NCI-H1930 (cell line): Measurements from ENCODE around the gene MBD3L2.
"Not testable (repeated sequence)": the region's sequence is repeated elsewhere in the genome, so short reads cannot be mapped to it uniquely, and the experiment has no call there.

Source experiments
- DNase-seq, 2 experiments: peaks; one replicate each; lab custom pipeline; 2025; lab: John Stamatoyannopoulos, UW

Gene MBD3L2

DNA sequence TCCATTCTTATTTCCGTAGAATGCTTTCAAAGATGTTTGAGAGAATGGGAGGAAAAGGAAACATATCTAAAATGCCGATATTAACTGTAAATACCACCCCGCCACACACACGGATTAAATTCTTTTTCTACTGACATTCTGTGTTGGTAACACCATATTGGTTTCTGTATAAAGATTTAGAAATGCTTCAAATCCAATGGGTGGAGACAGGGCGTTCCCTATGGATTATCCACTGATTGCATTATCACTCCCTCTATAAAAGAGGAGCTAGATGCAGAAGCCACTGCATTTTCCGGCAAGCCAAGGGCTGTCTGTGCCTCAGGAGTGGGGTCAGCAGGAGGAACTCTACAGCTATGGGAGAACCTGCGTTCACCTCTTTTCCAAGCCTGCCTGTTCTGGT is at the start of gene MBD3L2:
TSS of gene MBD3L2 (plus strand) at position 301 of the 400 bp plus-strand sequence. CDS start at position 354, 53 bp downstream.
- DNase-seq = not testable (repeated sequence)

DNA sequence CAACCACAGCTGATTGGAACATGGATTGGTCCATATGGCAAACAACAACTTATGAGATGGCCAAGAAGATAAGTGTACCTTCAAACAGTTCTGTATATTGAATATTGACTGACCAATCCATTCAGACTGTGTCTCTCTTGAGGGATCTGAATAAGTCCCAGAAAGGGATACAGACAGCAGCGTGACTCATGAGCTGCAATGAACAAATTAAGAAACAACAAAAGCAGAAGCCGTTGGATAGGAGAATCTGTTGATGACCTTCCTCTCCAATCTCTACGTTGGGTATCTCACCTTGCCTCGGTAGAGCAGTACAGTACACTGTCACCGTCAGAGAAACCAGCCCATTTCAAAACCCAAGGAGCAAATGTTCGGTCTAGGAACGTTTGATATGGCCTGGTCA is 49.2 kb upstream of the MBD3L2 start:
- no peak for DNase-seq

DNA sequence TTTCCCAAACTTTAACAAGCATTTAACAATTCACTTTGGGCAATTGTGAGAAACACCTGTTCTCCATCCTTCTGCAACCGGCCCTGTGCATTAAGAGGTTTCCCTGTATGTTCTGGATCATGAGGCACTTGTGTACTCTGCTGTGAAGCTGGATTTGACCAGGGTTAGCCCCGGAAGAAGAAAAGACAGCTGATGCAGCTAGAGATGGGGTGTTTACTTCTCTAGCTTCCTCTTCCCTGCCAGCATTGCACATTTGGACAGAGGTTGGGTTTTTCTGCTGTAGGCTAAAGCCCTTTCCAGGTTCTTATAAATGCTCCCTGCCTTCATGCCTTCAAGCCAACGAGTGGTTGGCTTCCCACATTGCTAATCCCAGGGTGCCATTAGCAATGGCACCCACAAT is 48.8 kb upstream of the MBD3L2 start:
- no peak for DNase-seq

DNA sequence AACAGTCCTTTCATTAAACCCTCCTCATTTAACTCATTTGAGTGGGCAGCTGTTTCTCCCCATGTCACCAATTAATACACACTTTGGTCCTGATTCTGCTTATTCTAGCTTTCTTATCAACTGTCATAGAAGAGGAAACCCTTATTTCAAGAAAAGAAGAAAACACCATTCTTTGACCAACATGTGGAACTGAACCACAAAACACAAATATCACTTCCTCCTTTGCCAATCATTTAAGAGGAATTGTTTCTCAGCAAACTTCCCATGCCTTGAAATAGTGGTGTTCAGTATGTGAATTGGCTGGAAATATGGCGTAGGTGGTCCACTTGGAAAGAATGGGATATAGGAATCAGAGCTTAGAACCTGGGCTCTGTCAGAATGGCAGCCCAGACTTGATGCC is 48.3 kb upstream of the MBD3L2 start:
- DNase-seq = no peak

DNA sequence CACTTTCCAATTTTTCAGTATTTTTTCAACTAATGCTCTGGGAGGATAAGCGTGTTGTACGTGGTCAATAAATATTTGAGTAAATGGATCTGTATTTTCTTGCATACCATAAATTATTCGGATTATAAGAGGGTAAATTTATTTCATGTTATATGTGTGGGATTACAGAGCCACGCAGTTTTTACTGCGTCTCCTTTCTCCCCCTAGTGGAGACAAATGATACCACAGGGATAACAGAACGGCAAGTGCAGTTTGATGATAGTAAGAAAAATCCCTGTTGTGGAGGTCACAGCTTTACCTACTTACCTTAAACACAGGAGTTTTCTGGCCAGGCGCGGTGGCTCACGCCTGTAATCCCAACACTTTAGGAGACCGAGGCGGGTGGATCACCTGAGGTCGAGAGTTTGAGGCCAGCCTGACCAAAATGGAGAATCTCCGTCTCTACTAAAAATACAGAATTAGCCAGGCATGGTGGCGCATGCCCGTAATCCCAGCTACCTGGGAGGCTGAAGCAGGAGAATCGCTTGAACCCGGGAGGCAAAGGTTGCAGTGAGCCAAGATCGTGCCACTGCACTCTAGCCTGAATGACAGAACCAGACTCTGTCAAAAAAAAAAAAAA is 44.7 kb upstream of the MBD3L2 start:
- DNase-seq = peak in 1 of 2 experiments; percentile 24

DNA sequence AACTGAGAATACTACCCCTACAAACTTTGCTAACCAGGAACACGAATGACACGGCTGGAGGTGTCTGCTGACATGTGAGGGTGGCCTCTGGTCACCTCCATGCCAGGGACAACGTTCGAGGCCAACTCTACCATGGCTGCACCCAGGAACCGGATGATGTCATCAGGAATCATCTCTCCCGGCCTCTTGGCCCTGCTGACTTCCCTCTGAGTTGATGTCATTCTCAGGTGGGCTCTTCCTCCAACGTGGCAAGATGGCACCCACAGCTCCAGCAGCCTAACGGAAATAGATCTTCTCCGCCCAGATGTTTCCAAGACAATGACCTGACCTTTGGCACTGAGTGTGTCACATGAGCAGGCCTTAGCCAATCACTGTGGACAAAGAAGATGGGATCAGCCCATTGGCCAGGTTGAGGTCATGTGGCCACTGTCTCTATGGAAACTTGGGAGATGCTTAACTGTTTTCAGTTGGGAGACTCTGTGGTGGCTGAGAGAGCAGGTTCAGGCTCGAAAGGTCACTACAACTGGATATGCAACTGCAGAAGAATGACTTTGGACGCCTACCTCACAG is 42.9 kb upstream of the MBD3L2 start:
- DNase-seq = no peak

DNA sequence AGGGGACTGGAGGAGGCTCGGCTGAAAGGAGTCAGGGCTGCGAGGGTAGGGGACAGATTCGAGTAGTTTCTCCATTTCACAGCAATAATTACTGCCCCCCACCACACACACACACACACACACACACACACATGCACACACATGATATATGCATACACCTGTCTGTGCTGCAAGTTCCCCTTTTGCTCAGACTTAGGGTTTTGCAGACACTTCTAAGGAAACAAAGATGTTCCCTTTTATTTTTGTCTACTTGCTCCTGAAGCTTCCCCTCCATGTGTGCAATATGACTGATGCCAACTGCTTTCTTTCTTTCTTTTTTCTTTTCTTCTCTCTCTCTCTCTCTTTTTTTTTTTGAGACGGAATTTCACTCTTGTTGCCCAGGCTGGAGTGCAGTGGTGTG is 41.3 kb upstream of the MBD3L2 start:
- no peak for DNase-seq

DNA sequence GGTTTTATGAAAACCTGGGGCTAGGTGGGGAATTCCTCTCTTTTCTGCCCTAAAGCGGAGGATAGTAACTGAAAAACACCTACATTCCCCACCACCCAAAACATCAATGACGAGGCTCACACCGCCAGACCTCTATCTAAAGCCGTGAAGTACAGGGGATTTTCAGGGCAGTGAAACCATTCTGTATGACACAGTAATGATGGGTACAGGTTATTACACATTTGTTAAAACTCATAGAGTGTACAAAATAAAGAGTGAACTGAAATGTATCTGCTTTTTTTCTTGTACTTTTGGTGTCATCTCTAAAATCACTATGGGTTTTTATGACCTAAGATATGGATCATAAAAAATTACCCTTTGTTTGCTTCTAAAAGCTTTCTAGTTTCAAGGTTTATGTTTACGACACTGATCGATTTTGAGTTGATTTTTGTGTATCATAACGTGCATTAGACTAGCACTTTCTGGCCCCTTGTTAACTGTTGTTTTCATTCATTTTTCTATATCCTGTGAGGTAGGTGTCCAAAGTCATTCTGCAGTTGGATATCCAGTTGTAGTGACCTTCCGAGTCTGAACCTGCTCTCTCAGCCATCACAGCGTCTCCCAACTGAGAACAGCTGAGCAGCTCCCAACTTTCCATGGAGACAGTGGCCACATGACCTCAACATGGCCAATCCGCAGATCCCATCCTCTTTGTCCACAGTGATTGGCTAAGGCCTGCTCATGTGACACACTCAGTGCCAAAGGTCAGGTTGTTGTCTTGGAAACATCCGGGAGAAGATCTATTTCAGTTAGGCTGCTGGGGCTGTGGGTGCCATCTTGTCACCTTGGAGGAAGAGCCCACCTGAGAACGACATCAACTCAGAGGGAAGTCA is 38.2 kb upstream of the MBD3L2 start:
- DNase-seq = peak in 1 of 2 experiments; percentile 14

DNA sequence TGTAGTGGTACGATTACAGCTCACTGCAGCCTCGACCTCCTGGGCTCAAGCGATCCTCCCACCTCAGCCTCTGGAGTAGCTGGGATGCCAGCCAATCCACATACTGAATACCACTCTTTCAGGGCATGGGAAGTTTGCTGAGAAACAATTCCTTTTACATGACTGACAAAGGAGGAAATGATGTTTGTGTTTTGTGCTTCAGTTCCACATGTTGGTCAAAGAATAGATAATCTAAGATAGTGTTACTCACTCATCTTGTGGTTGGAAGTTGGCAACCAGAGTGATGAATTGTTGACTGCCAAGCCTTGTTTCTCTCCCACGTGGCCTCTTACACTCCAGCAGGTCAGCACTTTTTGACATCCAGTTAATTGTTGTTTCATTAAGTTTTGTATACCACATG is 35.4 kb upstream of the MBD3L2 start:
- no peak for DNase-seq

DNA sequence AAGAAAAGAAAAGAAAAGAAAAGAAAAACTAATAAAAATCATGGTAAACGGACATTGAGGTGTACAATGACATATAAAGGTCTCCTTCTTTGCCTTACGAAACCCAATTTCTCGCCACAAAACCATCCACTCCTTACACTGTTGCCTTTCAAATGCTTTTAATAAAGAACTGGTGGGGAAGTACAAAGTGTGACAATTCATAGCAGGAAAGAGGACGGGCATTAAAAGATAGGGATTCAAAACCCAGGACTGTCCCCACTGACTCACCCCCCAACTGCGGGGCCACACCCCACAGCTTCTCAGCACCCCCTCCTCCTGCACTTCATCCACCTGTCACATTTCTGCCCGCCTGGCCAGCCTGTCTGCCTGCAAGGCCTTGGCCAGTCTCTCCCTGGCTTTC is 30.3 kb upstream of the MBD3L2 start:
- DNase-seq = no peak

DNA sequence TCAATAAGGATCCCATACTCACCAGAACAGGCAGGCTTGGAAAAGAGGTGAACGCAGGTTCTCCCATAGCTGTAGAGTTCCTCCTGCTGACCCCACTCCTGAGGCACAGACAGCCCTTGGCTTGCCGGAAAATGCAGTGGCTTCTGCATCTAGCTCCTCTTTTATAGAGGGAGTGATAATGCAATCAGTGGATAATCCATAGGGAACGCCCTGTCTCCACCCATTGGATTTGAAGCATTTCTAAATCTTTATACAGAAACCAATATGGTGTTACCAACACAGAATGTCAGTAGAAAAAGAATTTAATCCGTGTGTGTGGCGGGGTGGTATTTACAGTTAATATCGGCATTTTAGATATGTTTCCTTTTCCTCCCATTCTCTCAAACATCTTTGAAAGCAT is 27.8 kb upstream of the MBD3L2 start, which contains the start of gene MBD3L2B:
TSS of gene MBD3L2B (minus strand) at position 101 of the 400 bp plus-strand sequence. CDS start at position 67, 34 bp downstream.
- not testable (repeated sequence) for DNase-seq

DNA sequence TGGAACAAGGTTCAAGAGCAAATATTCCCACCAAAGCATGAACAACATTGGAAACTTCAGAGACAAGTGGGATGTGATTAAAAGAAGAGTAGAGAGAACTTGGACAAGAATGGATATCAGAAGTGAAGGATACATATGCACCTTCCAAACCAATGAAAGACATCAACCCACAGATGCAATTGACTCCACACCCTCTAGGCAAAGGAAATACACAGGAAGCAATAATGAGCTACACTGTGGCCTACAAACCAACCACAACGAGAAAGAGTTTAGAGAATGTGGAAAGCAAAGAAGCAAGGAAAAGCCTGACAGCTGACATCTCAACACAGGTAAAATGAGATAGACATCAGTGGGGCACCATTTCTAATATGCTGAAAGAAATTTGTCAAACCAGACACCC is 20.3 kb upstream of the MBD3L2 start:
- DNase-seq = not testable (repeated sequence)

DNA sequence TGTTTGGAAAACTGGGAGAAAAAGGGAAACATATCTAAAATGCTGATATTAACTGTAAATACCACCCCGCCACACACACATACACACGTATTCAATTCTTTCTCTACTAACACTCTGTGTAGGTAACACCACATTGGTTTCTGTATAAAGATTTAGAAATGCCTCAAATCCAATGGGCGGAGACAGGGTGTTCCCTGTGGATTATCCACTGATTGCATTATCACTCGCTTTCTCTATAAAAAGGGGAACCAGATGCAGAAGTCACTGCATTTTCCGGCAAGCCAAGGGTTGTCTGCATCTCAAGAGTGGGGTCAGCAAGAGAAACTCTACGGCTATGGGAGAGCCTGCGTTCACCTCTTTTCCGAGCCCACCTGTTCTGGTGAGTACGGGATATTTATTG is 18.8 kb upstream of the MBD3L2 start, which contains the start of gene MBD3L5:
TSS of gene MBD3L5 (plus strand) at position 301 of the 400 bp plus-strand sequence. CDS start at position 335, 34 bp downstream.
- not testable (repeated sequence) for DNase-seq

DNA sequence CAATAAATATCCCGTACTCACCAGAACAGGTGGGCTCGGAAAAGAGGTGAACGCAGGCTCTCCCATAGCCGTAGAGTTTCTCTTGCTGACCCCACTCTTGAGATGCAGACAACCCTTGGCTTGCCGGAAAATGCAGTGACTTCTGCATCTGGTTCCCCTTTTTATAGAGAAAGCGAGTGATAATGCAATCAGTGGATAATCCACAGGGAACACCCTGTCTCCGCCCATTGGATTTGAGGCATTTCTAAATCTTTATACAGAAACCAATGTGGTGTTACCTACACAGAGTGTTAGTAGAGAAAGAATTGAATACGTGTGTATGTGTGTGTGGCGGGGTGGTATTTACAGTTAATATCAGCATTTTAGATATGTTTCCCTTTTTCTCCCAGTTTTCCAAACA is 9.0 kb upstream of the MBD3L2 start, which contains the start of gene MBD3L4:
TSS of gene MBD3L4 (minus strand) at position 101 of the 400 bp plus-strand sequence. CDS start at position 66, 35 bp downstream.
- not testable (repeated sequence) for DNase-seq

DNA sequence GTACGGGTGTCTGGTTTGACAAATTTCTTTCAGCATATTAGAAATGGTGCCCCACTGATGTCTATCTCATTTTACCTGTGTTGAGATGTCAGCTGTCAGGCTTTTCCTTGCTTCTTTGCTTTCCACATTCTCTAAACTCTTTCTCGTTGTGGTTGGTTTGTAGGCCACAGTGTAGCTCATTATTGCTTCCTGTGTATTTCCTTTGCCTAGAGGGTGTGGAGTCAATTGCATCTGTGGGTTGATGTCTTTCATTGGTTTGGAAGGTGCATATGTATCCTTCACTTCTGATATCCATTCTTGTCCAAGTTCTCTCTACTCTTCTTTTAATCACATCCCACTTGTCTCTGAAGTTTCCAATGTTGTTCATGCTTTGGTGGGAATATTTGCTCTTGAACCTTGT is 7.6 kb upstream of the MBD3L2 start:
- not testable (repeated sequence) for DNase-seq

DNA sequence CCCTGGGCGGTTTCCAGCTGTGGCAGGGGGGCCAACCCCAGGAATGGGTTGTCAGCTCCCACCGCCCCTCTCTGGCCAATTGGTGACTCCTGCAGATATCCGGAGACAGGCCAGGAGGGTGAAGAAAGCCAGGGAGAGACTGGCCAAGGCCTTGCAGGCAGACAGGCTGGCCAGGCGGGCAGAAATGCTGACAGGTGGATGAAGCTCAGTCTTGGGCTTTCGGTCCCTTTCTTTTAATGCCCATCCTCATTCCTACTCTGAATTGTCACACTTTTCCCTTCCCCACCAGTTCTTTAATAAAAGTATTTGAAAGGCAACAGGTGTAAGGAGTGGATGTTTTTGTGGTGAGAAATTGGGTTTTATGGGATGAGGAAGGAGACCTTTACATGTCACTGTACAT is 2.3 kb downstream of the MBD3L2 start:
- DNase-seq = not testable (repeated sequence)

DNA sequence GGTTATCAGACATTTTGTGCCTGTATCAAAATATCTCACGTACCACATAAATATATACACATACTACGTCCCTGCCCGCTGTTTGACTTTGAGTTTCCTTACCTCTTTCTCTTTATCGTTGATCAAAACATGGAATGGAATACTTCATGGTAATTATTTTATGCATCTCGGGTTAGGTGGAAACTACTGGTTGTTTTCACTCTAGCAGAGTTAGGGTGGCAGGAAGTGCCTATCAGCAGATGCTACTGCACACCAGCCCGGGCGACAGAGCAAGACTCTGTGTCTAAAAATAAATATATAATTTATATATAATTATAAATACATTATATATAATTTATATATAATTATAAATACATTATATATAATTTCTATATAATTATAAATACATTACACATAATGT is 3.8 kb downstream of the MBD3L2 start:
- not testable (repeated sequence) for DNase-seq

DNA sequence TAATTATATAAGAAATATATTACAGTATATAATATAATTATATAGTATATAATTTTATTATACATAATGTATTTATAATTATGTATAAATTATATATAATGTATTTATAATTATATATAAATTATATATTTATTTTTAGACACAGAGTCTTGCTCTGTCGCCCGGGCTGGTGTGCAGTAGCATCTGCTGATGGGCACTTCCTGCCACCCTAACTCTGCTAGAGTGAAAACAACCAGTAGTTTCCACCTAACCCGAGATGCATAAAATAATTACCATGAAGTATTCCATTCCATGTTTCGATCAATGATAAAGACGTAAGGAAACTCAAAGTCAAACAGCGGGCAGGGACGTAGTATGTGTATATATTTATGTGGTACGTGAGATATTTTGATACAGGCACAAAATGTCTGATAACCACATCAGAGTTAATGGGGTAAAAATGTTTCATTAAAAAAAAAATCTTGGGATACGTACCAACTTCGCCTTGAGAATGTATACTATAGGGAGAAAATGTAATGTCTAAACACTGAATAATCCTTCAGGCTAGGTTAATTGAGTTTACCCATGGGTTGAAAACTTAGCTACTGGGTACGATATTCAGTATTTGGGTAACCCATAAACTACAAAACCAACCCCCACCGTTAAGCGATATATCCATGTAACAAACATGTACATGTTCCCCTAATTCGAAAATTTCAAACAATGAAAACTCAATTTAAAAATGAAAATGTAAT is 5.7 kb downstream of the MBD3L2 start:
- DNase-seq = not testable (repeated sequence)

DNA sequence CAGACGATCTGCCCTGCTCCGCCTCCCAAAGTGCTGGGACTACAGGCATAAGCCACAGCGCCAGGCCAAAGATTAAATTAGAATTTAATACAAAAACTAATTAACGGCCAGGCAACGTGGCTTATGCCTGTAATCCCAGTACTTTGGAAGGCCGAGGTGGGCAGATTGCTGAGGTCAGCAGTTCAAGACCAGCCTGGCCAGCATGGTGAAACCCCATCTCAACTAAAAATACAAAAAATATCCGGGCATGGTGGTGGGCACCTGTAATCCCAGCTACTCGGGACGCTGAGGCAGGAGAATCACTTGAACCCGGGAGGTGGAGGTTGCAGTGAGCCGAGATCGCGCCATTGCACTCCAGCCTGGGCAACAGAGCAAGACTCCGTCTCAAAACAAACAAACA is 6.6 kb downstream of the MBD3L2 start:
- not testable (repeated sequence) for DNase-seq

DNA sequence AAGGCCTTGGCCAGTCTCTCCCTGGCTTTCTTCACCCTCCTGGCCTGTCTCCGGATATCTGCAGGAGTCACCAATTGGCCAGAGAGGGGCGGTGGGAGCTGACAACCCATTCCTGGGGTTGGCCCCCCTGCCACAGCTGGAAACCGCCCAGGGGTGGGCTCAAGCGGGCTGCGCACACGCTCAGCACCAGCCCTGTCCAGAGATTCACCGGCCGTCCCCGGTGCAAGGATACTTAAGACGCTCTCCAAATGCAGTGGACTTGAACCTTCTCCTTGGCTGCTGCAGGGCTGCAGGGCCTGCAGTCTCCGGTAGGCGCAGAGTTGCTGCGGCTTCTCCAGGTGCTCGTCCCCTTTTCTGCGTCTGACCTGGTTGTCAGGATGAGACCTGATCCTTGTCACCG is 7.2 kb downstream of the MBD3L2 start:
- not testable (repeated sequence) for DNase-seq

DNA sequence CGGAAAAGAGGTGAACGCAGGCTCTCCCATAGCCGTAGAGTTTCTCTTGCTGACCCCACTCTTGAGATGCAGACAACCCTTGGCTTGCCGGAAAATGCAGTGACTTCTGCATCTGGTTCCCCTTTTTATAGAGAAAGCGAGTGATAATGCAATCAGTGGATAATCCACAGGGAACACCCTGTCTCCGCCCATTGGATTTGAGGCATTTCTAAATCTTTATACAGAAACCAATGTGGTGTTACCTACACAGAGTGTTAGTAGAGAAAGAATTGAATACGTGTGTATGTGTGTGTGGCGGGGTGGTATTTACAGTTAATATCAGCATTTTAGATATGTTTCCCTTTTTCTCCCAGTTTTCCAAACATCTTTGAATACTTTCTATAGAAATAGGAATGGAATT is 9.5 kb downstream of the MBD3L2 start, which contains the start of gene MBD3L3:
TSS of gene MBD3L3 (minus strand) at position 101 of the 400 bp plus-strand sequence. CDS start at position 30, 71 bp downstream.
- not testable (repeated sequence) for DNase-seq

DNA sequence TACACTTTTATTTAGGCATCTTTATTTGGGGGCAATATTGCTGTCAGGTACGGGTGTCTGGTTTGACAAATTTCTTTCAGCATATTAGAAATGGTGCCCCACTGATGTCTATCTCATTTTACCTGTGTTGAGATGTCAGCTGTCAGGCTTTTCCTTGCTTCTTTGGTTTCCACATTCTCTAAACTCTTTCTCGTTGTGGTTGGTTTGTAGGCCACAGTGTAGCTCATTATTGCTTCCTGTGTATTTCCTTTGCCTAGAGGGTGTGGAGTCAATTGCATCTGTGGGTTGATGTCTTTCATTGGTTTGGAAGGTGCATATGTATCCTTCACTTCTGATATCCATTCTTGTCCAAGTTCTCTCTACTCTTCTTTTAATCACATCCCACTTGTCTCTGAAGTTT is 10.9 kb downstream of the MBD3L2 start:
- not testable (repeated sequence) for DNase-seq
